Transverse colon (tissue), 4 donors: Measurements from ENCODE around the gene MACC1.

ENCODE experiments used
- EP300 ChIP-seq: sonication (generic); formaldehyde crosslinking; IDR thresholded peaks from one replicate; pipeline ENCODE4 v1.6.1; 2017; ENCODE audit warnings: antibody characterized with exemption, low read depth
- POLR2A ChIP-seq: fragments of 450-650 bp; IDR thresholded peaks from one replicate; pipeline ENCODE4 v1.6.1; 2016; ENCODE audit warnings: antibody characterized with exemption, mild to moderate bottlenecking, moderate library complexity
- POLR2AphosphoS5 ChIP-seq, 3 donors: sonication (generic); formaldehyde crosslinking; IDR thresholded peaks; one replicate each; pipeline ENCODE4 v1.6.1; 2016; ENCODE audit warnings: antibody characterized with exemption in 3 of 3
- TF ChIP-seq, protein P1 (sequence below), 5 experiments: fragments of 200-600 bp in 3 of 5; fragments of 450-650 bp in 2 of 5; sonication (generic) in 3 of 5; IDR thresholded peaks; 1 replicate in 2 of 5; 2 replicates in 3 of 5; pipeline ENCODE4 v1.5.1; 2016 to 2017; ENCODE audit warnings: antibody characterized with exemption in 5 of 5, inconsistent platforms in 3 of 5, mild to moderate bottlenecking in 2 of 5, moderate library complexity in 1 of 5

DNA sequence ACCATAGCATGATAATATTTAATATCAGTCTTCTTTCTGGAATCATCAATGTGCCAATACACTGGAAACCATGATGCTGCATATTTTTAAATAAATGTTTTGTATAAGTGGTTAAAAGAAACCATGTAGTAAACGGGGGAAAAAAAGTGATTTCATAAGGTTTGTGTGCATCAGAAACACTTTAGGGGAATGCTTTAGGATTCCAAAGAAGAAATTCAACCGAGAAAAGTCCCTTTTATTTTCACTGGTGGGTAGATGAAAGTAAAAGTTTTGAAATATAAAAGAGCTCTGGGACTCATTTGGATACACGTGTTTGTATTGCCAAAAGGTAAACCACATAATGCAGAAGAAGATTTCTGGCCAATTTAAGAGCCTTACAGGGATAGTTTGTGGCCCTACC lies 11.9 kb upstream of the MACC1 start:
- TF ChIP-seq EP300 (no peak), POLR2A (no peak), POLR2AphosphoS5 (IDR thresholded peaks at IDR 0.05) (no peak)
- TF ChIP-seq, protein P1, sequence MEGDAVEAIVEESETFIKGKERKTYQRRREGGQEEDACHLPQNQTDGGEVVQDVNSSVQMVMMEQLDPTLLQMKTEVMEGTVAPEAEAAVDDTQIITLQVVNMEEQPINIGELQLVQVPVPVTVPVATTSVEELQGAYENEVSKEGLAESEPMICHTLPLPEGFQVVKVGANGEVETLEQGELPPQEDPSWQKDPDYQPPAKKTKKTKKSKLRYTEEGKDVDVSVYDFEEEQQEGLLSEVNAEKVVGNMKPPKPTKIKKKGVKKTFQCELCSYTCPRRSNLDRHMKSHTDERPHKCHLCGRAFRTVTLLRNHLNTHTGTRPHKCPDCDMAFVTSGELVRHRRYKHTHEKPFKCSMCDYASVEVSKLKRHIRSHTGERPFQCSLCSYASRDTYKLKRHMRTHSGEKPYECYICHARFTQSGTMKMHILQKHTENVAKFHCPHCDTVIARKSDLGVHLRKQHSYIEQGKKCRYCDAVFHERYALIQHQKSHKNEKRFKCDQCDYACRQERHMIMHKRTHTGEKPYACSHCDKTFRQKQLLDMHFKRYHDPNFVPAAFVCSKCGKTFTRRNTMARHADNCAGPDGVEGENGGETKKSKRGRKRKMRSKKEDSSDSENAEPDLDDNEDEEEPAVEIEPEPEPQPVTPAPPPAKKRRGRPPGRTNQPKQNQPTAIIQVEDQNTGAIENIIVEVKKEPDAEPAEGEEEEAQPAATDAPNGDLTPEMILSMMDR (IDR thresholded peaks at IDR 0.05): no peak
